ENCODE measurements around the gene TRIM14.

The TRIM14 gene

DNA sequence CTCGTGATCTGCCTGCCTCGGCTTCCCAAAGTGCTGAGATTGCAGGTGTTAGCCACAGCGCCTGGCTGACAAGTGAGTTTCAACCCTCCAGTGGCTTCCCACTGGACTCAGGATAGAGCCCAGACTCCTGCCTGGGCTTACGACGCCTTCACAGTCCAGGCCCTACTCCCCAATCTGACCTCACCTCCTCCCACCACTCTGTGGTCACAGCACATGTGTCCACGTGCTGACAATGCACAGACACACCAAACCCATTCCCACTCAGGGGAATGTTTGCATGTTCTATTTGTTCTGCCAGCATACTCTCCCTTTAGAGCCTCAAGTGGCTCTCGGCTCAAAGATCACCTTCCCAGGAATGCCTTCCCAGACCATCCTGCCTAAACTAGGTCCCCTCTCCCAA, 31.1 kb upstream of the TRIM14 start:
- in situ Hi-C loops (cut with HindIII; ENCODE audit: low sequenced_read_pairs) = no loop called here
- TF ChIP-seq, protein P1, sequence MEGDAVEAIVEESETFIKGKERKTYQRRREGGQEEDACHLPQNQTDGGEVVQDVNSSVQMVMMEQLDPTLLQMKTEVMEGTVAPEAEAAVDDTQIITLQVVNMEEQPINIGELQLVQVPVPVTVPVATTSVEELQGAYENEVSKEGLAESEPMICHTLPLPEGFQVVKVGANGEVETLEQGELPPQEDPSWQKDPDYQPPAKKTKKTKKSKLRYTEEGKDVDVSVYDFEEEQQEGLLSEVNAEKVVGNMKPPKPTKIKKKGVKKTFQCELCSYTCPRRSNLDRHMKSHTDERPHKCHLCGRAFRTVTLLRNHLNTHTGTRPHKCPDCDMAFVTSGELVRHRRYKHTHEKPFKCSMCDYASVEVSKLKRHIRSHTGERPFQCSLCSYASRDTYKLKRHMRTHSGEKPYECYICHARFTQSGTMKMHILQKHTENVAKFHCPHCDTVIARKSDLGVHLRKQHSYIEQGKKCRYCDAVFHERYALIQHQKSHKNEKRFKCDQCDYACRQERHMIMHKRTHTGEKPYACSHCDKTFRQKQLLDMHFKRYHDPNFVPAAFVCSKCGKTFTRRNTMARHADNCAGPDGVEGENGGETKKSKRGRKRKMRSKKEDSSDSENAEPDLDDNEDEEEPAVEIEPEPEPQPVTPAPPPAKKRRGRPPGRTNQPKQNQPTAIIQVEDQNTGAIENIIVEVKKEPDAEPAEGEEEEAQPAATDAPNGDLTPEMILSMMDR (IDR thresholded peaks at IDR 0.05; ENCODE audit: low read depth, low read length) = no peak
- DNase-seq (ENCODE audit: low read depth, low spot score) = no peak
- H3K4me3 ChIP-seq (ENCODE audit: low read depth, low read length) = no peak overlapping the region

DNA sequence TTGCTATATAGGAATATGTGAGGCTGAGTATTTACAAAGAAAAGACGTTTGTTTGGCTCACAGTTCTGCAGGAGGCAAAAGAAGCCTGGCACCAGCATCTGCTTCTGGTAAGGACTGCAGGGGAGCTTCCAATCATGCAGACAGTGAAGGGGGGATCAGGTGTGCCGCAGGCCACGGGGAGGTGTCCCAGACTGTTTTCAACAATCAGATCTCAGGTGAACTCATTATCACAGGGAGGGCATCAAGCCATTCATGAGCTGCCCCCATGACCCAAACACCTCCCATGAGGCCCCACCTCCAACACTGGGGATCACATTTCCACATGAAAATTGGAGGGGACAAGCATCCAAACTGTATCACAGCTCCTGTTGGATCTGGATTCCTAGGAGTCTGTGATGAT, 30.4 kb upstream of the TRIM14 start:
- in situ Hi-C loops (cut with HindIII; ENCODE audit: low sequenced_read_pairs) = no loop called here
- no peak for DNase-seq (ENCODE audit: low read depth, low spot score)
- H3K4me3 ChIP-seq (ENCODE audit: low read depth, low read length) = no peak overlapping the region
- TF ChIP-seq, protein P1 (IDR thresholded peaks at IDR 0.05; ENCODE audit: low read depth, low read length) = no peak

DNA sequence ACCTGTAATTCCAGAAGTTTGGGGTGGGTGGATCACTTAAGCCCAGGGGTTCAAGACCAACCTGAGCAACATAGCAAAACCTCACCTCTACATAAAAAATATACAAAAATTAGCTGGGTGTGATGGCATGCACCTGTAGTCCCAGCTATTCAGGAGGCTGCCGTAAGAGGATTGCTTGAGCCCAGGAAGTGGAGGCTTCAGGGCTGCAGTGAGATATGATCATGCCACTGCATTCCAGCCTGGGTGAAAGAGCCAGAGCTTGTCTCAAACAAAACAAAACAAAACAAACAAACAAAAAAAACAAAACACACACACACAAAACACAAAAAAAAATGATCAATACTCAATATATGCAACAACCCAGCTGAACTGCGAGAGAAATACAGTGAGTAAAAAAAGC, 29.5 kb upstream of the TRIM14 start:
- TF ChIP-seq, protein P1 (IDR thresholded peaks at IDR 0.05; ENCODE audit: low read depth, low read length) = no peak
- in situ Hi-C loops (cut with HindIII; ENCODE audit: low sequenced_read_pairs) = no loop called here
- H3K4me3 ChIP-seq (ENCODE audit: low read depth, low read length) = no peak overlapping the region
- DNase-seq (ENCODE audit: low read depth, low spot score) = no peak

DNA sequence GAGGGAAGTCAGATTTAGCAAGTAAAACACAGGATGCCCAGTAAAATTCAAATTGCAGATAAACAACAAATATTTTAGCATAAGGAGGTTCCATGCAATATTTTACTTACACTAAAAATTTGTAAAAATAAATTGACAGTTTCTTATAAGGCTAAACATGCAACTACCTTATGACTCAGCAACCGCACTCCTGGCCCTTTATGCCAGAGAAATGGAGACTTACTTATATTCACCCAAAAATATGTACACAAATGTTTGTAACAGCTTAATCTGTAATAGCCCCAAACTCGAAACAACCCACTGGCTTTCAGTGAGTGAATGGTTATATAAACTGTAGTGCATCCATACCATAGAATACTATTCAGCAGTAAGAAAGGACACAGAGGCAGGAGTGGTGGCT, 28.6 kb upstream of the TRIM14 start:
- TF ChIP-seq, protein P1 (IDR thresholded peaks at IDR 0.05; ENCODE audit: low read depth, low read length) = no peak
- H3K4me3 ChIP-seq (ENCODE audit: low read depth, low read length) = no peak overlapping the region
- in situ Hi-C loops (cut with HindIII; ENCODE audit: low sequenced_read_pairs) = no loop called here
- DNase-seq (ENCODE audit: low read depth, low spot score) = no peak

DNA sequence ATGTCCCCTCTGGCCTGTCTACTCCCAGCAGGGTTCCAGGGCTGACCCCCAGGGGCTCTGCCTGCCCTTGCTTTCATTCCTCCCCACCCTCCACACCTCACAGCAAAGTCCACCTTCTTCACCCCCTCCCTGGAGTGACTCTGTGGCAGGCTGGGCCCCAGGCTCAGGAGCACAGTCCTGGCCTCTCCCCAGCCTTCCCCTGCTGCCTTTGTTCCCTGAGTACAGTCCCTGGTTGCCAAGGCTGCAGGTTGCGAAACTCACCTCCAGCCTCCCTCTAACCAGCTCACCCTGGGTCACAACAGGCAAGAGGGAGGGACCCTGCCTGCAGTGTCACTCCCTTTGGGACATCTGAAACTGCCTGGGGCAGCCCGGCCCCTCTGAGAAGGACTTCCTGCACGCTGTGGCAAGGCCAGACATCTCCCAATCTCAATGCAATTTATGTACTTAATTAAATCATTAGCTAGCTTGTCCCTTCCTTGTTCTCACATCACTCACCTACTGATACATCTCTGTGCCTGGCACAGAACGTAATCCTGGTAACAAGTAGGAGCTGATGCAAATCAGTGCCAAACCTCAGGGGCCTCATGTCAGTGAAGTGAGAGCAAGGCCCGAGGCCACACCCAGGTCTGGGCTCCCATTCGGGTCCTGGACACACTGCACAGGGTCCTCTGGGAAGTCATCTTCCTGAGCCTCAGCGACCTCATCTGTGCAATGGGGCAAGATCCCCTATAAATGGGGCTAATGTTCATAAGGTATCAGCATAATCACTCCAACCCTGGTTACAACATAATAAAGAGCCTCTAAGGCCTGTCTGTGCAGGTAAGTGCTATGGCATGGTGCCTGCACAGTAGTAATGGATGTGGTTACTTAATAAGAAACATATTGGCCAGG, 27.3 kb upstream of the TRIM14 start:
- TF ChIP-seq, protein P1 (IDR thresholded peaks at IDR 0.05; ENCODE audit: low read depth, low read length) = no peak
- DNase-seq (ENCODE audit: low read depth, low spot score) = no peak
- H3K4me3 ChIP-seq (ENCODE audit: low read depth, low read length) = no peak overlapping the region
- in situ Hi-C loops (cut with HindIII; ENCODE audit: low sequenced_read_pairs) = no loop called here

DNA sequence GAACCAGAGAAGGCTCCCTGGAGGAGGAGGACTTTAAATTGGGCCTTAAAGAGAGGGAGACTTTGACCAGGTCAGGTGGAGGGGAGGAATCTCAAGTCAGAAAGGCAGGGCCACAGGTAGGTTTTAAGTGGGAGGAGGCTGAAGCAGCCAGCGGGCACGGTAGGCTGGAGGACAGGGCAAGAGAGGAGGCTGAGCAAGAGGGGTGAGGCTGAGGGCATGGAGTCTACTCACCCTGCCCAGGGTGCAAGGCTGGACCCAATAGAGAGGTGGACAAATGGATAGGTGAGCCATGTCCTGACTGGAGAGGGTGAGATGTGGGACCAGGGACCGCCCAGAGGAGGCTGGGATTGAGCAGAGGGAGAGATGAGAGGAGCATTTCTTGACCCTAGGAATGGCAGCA, 25.6 kb upstream of the TRIM14 start:
- in situ Hi-C loops (cut with HindIII; ENCODE audit: low sequenced_read_pairs) = no loop called here
- H3K4me3 ChIP-seq (ENCODE audit: low read depth, low read length) = no peak overlapping the region
- TF ChIP-seq, protein P1 (IDR thresholded peaks at IDR 0.05; ENCODE audit: low read depth, low read length) = no peak
- no peak for DNase-seq (ENCODE audit: low read depth, low spot score)

Data from astrocyte of the spinal cord (primary cell).